GM12865 (cell line): ENCODE measurements around the gene ELOF1.
"Not testable (repeated sequence)": the region's sequence is repeated elsewhere in the genome, so short reads cannot be mapped to it uniquely, and the experiment has no call there.

Experiments
- DNase-seq: peaks from one replicate; pipeline ENCODE4 v3.0.0; 2010; ENCODE audit warnings: low read depth
- H3K4me3 ChIP-seq: 2 replicates; pipeline ENCODE4 v1.5.1; 2011; ENCODE audit warnings: mild to moderate bottlenecking, low read depth, low read length, control low read depth
- CTCF ChIP-seq: IDR thresholded peaks from 2 replicates; pipeline ENCODE4 v1.5.1; 2011; ENCODE audit warnings: low read length, control low read depth, low read depth, inconsistent platforms; ENCODE audit not compliant: insufficient read depth; ENCODE audit errors: missing control alignments

ELOF1 gene

GRCh38 chr19:11566164-11566563, 7.1 kb upstream of the ELOF1 start:
- H3K4me3 ChIP-seq: no peak overlapping the region
- no peak for TF ChIP-seq CTCF
- DNase-seq: no peak

- not testable (repeated sequence) for H3K4me3 ChIP-seq, DNase-seq
These were observed 6.6 kb upstream of the ELOF1 start for GRCh38 chr19:11565649-11565980.

GRCh38 chr19:11564082-11564807, 5.2 kb upstream of the ELOF1 start:
- not testable (repeated sequence) for DNase-seq, H3K4me3 ChIP-seq

- H3K4me3 ChIP-seq: no peak overlapping the region
- no peak for DNase-seq
- TF ChIP-seq CTCF: no peak
These were observed 4.5 kb upstream of the ELOF1 start for GRCh38 chr19:11563532-11563931.

GRCh38 chr19:11560404-11561051, 1.5 kb upstream of the ELOF1 start:
- peak overlapping the region; percentile 94 for H3K4me3 ChIP-seq
- peak; percentile 93 for DNase-seq
- peak; percentile 80 for TF ChIP-seq CTCF

GRCh38 chr19:11556634-11557420, 2.2 kb downstream of the ELOF1 start:
- DNase-seq: no peak
- no peak overlapping the region for H3K4me3 ChIP-seq
- TF ChIP-seq CTCF: no peak

- no peak overlapping the region for H3K4me3 ChIP-seq
- DNase-seq: no peak
- no peak for TF ChIP-seq CTCF
These were observed 3.8 kb downstream of the ELOF1 start for GRCh38 chr19:11555246-11555645.

- DNase-seq: peak; percentile 83
- no peak overlapping the region for H3K4me3 ChIP-seq
- TF ChIP-seq CTCF: no peak
These were observed 4.9 kb downstream of the ELOF1 start for GRCh38 chr19:11554160-11554559.
